SK-N-SH treated with all-trans-retinoic acid at 6 μM for 48 hours (cell line): ENCODE results near the gene TOPAZ1.

ENCODE experiments used
- ATAC-seq: fragments of 200-7000 bp; cut with Tn5 transposase; 3 replicates; pipeline ENCODE4 v1.9.1; 2020; ENCODE audit warnings: mild to moderate bottlenecking, moderate library complexity
- ARNTL ChIP-seq: fragments of 450-650 bp; formaldehyde crosslinking; IDR thresholded peaks from 2 replicates; pipeline ENCODE4 v1.5.0; 2020; ENCODE audit warnings: low read depth, mild to moderate bottlenecking, moderate library complexity, borderline replicate concordance
- BACH2 ChIP-seq: fragments of 250-450 bp; sonication (Bioruptor Pico); IDR thresholded peaks from 2 replicates; pipeline ENCODE4 v1.9.0; 2021; ENCODE audit warnings: mild to moderate bottlenecking, borderline replicate concordance
- CSDC2 ChIP-seq: fragments of 250-450 bp; sonication (Bioruptor Pico); IDR thresholded peaks from 2 replicates; pipeline ENCODE4 v1.5.0; 2020; ENCODE audit warnings: mild to moderate bottlenecking, moderate library complexity
- ESRRG ChIP-seq: fragments of 250-450 bp; sonication (Bioruptor Pico); IDR thresholded peaks from 2 replicates; pipeline ENCODE4 v1.6.1; 2021; ENCODE audit warnings: mild to moderate bottlenecking
- GLIS3 ChIP-seq: fragments of 250-450 bp; sonication (Bioruptor Pico); IDR thresholded peaks from 2 replicates; pipeline ENCODE4 v1.5.0; 2020; ENCODE audit warnings: mild to moderate bottlenecking, moderate library complexity
- OSR1 ChIP-seq: fragments of 250-450 bp; sonication (Bioruptor Pico); IDR thresholded peaks from 2 replicates; pipeline ENCODE4 v1.8.0; 2022; ENCODE audit warnings: moderate library complexity, mild to moderate bottlenecking, inconsistent platforms
- PPARA ChIP-seq: fragments of 250-450 bp; sonication (Bioruptor Pico); IDR thresholded peaks from 2 replicates; pipeline ENCODE4 v1.5.0; 2020; ENCODE audit warnings: mild to moderate bottlenecking, borderline replicate concordance
- RARB ChIP-seq: fragments of 250-450 bp; sonication (Bioruptor Pico); IDR thresholded peaks from 2 replicates; pipeline ENCODE4 v1.8.0; 2021; ENCODE audit warnings: mild to moderate bottlenecking, moderate library complexity
- SNAI2 ChIP-seq: fragments of 250-450 bp; sonication (Bioruptor Pico); IDR thresholded peaks from 2 replicates; pipeline ENCODE4 v1.5.0; 2020; ENCODE audit warnings: mild to moderate bottlenecking, moderate library complexity
- TCF4 ChIP-seq: fragments of 250-450 bp; sonication (Bioruptor Pico); IDR thresholded peaks from 2 replicates; pipeline ENCODE4 v1.8.0; 2021; ENCODE audit warnings: mild to moderate bottlenecking, moderate library complexity, borderline replicate concordance
- TOX ChIP-seq: fragments of 250-450 bp; sonication (Bioruptor Pico); IDR thresholded peaks from 2 replicates; pipeline ENCODE4 v1.8.0; 2021; ENCODE audit warnings: mild to moderate bottlenecking, moderate library complexity, borderline replicate concordance
- ZC3H10 ChIP-seq: fragments of 250-450 bp; sonication (Bioruptor Pico); IDR thresholded peaks from 2 replicates; pipeline ENCODE4 v1.5.1; 2021; ENCODE audit warnings: mild to moderate bottlenecking, moderate library complexity
- ZFP3 ChIP-seq: fragments of 250-450 bp; sonication (Bioruptor Pico); IDR thresholded peaks from 2 replicates; pipeline ENCODE4 v1.5.0; 2020; ENCODE audit warnings: mild to moderate bottlenecking, moderate library complexity
- ZFP30 ChIP-seq: fragments of 450-650 bp; formaldehyde crosslinking; IDR thresholded peaks from 2 replicates; pipeline ENCODE4 v1.5.0; 2022; ENCODE audit warnings: mild to moderate bottlenecking, moderate library complexity
- ZNF565 ChIP-seq: fragments of 450-650 bp; formaldehyde crosslinking; conservative IDR thresholded peaks from 2 replicates; pipeline ENCODE4 v1.5.0; 2020; ENCODE audit warnings: low read depth, mild to moderate bottlenecking, moderate library complexity
- ZNF8 ChIP-seq: fragments of 450-650 bp; formaldehyde crosslinking; IDR thresholded peaks from 2 replicates; pipeline ENCODE4 v1.5.0; 2020; ENCODE audit warnings: mild to moderate bottlenecking, moderate library complexity
- TF ChIP-seq, protein P1 (sequence below): fragments of 250-450 bp; sonication (Bioruptor Pico); IDR thresholded peaks from 2 replicates; pipeline ENCODE4 v1.5.1; 2021; ENCODE audit warnings: mild to moderate bottlenecking, moderate library complexity
- TF ChIP-seq, protein P2 (sequence below): fragments of 250-450 bp; sonication (Bioruptor Pico); IDR thresholded peaks from 2 replicates; pipeline ENCODE4 v1.5.0; 2020; ENCODE audit warnings: mild to moderate bottlenecking, moderate library complexity
- TF ChIP-seq, protein P3 (sequence below): fragments of 250-450 bp; sonication (Bioruptor Pico); IDR thresholded peaks from 2 replicates; pipeline ENCODE4 v1.8.0; 2020; ENCODE audit warnings: mild to moderate bottlenecking, moderate library complexity, borderline replicate concordance
- TF ChIP-seq, protein P4 (sequence below): fragments of 250-450 bp; sonication (Bioruptor Pico); IDR thresholded peaks from 2 replicates; pipeline ENCODE4 v1.8.0; 2021; ENCODE audit warnings: low read depth, mild to moderate bottlenecking, moderate library complexity, borderline replicate concordance

TOPAZ1 gene

DNA sequence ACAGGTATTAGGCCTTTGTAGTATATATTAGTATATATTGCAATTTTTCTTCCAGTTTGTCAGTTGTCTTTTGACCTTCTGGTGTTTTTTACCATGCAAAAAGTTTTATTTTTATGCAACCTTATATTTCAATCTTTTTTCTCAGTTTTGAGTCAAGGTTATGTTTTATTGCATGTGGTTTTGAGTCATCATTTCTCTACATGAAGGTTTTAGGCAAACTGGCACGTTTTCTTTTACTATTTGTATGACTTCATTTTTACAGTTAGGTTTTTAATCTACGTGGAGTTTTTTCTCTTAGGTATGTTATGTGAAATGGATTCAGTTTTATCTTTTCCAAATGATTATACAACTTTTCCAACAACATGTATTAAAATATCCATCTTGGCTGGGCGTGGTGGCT is 60.1 kb downstream of the TOPAZ1 start:
- TF ChIP-seq, protein P1, sequence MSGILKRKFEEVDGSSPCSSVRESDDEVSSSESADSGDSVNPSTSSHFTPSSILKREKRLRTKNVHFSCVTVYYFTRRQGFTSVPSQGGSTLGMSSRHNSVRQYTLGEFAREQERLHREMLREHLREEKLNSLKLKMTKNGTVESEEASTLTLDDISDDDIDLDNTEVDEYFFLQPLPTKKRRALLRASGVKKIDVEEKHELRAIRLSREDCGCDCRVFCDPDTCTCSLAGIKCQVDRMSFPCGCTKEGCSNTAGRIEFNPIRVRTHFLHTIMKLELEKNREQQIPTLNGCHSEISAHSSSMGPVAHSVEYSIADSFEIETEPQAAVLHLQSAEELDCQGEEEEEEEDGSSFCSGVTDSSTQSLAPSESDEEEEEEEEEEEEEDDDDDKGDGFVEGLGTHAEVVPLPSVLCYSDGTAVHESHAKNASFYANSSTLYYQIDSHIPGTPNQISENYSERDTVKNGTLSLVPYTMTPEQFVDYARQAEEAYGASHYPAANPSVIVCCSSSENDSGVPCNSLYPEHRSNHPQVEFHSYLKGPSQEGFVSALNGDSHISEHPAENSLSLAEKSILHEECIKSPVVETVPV (CRISPR knock-in tag), result no peak
- TF ChIP-seq OSR1 (no peak), ESRRG (CRISPR knock-in tag) (no peak), CSDC2 (CRISPR knock-in tag) (no peak), SNAI2 (CRISPR knock-in tag) (no peak), PPARA (CRISPR knock-in tag) (no peak), ZFP3 (no peak), GLIS3 (CRISPR knock-in tag) (no peak), RARB (CRISPR knock-in tag) (no peak), ZFP30 (no peak), ZNF8 (no peak), BACH2 (no peak), TCF4 (no peak), ZC3H10 (CRISPR knock-in tag) (no peak)
- TF ChIP-seq, protein P2, sequence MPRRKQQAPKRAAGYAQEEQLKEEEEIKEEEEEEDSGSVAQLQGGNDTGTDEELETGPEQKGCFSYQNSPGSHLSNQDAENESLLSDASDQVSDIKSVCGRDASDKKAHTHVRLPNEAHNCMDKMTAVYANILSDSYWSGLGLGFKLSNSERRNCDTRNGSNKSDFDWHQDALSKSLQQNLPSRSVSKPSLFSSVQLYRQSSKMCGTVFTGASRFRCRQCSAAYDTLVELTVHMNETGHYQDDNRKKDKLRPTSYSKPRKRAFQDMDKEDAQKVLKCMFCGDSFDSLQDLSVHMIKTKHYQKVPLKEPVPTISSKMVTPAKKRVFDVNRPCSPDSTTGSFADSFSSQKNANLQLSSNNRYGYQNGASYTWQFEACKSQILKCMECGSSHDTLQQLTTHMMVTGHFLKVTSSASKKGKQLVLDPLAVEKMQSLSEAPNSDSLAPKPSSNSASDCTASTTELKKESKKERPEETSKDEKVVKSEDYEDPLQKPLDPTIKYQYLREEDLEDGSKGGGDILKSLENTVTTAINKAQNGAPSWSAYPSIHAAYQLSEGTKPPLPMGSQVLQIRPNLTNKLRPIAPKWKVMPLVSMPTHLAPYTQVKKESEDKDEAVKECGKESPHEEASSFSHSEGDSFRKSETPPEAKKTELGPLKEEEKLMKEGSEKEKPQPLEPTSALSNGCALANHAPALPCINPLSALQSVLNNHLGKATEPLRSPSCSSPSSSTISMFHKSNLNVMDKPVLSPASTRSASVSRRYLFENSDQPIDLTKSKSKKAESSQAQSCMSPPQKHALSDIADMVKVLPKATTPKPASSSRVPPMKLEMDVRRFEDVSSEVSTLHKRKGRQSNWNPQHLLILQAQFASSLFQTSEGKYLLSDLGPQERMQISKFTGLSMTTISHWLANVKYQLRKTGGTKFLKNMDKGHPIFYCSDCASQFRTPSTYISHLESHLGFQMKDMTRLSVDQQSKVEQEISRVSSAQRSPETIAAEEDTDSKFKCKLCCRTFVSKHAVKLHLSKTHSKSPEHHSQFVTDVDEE (CRISPR knock-in tag), result no peak
- TF ChIP-seq, protein P3, sequence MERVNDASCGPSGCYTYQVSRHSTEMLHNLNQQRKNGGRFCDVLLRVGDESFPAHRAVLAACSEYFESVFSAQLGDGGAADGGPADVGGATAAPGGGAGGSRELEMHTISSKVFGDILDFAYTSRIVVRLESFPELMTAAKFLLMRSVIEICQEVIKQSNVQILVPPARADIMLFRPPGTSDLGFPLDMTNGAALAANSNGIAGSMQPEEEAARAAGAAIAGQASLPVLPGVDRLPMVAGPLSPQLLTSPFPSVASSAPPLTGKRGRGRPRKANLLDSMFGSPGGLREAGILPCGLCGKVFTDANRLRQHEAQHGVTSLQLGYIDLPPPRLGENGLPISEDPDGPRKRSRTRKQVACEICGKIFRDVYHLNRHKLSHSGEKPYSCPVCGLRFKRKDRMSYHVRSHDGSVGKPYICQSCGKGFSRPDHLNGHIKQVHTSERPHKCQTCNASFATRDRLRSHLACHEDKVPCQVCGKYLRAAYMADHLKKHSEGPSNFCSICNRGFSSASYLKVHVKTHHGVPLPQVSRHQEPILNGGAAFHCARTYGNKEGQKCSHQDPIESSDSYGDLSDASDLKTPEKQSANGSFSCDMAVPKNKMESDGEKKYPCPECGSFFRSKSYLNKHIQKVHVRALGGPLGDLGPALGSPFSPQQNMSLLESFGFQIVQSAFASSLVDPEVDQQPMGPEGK, result no peak
- no peak for ATAC-seq

DNA sequence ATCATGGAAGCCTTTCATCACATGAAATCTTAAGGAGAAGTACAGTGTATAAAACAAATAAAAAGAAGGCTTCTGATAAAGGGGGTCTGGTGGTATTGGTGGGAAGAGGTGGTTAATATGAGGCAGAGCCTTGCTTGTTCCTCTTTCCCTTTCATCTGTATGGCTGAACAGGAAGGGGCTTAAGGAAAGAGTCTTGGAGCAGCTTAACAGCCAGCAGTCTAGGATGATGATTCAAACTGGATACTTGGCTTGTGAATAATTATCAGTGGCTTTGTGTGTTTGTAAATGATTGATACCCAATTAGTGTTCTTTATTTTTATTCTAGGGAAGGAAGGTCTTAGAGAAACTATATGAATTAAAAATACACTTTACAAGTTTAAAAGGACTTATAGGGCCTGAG is 67.8 kb downstream of the TOPAZ1 start:
- ATAC-seq, result no peak
- no peak for TF ChIP-seq ZNF565

DNA sequence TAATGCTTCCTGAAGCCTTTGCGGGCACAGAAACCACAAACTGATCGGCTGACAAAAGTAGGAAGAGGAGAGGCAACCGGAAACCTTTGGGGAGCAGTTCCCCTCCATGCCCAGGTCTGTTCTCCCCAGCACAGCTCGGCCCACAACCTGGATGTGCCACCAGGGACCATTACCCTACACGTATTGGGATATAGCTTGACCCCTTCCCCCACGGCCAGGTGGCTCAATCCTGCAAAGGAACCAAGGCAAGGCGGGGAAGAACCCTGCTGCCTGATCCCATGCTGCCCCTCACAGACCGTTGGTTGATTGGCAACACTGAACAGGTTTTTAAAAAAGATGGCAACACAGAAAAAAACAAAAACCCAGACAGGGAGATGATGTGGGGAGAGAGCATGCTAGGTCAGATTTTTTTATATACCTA is 77.2 kb downstream of the TOPAZ1 start:
- no peak for ATAC-seq

DNA sequence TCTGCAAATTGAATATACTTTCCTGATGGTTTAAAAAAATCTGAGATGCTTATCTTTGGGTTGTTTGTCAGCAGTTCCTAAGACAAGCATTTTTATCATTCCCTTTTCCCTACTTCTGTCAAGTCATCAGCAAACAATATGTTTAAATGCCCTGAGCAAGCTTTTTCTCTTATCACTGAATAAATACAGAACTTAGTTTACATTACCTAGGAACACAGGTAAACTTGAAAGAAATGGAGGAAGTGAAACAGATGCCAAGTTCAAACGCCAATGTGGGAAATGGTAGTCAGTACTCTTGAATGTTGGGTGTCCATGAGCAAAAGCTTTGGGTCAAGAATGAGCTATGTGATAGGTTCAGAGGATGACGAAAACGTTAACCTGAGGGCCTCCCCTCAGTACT is 79.6 kb downstream of the TOPAZ1 start:
- ATAC-seq, result no peak
- TF ChIP-seq SNAI2 (CRISPR knock-in tag) (no peak), ARNTL (CRISPR knock-in tag) (no peak)
- TF ChIP-seq, all 23 proteins: peak for 0

More for the DNA sequence above, 77.2 kb downstream of the TOPAZ1 start:
- TF ChIP-seq BACH2 (no peak), TCF4 (no peak), OSR1 (no peak), TOX (CRISPR knock-in tag) (no peak)
- TF ChIP-seq, protein P2 (CRISPR knock-in tag), result no peak

DNA sequence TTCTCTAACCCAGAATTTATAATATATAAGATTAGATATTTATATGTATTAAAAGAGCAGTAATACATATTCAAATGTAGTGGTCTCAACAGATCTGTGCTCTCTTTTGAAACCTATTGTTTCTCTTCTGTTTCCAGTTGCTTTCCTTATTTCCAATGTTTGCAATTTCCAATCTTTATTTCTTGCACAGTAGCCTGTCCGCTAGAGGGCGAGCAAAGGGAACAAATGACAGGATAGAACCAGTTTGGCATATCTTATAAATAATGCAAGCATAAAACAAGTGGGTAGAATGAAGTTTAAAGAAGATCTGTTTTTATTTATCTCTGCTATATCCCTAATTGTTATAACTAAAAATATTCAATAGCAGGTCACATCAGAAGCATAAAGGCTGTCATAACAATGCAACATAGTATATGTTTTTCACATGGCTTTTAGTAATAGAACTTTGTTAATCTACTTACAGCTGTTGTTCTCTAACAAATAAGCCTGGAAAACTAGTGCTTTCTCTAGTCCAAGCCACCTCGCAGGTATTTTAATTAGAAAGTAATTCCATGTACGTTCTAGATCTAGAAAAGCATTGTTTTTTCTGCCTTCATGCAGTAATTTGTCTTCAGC is 81.8 kb downstream of the TOPAZ1 start:
- ATAC-seq, result peak; percentile 87
- TF ChIP-seq, protein P3, result no peak
- TF ChIP-seq ZNF565, result no peak
- no peak for TF ChIP-seq BACH2
- TF ChIP-seq PPARA (CRISPR knock-in tag), result no peak
- TF ChIP-seq OSR1, result no peak
- TF ChIP-seq, protein P4, sequence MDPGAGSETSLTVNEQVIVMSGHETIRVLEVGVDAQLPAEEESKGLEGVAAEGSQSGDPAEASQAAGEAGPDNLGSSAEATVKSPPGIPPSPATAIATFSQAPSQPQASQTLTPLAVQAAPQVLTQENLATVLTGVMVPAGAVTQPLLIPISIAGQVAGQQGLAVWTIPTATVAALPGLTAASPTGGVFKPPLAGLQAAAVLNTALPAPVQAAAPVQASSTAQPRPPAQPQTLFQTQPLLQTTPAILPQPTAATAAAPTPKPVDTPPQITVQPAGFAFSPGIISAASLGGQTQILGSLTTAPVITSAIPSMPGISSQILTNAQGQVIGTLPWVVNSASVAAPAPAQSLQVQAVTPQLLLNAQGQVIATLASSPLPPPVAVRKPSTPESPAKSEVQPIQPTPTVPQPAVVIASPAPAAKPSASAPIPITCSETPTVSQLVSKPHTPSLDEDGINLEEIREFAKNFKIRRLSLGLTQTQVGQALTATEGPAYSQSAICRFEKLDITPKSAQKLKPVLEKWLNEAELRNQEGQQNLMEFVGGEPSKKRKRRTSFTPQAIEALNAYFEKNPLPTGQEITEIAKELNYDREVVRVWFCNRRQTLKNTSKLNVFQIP (CRISPR knock-in tag), result no peak
- TF ChIP-seq, protein P1 (CRISPR knock-in tag), result no peak
